Measurements from ENCODE around the gene CCDC85C. TPM values are rescaled to one million over a fixed set of nuclear protein-coding genes. Genes with fewer than 3 reads are reported as not detected.

CCDC85C gene
- total and polyA plus RNA-seq, 2 of the 8 experiments (the other 6 are each of a cell fraction or from before 2014, with no cell fraction given): 16.8 to 35.8 TPM

DNA sequence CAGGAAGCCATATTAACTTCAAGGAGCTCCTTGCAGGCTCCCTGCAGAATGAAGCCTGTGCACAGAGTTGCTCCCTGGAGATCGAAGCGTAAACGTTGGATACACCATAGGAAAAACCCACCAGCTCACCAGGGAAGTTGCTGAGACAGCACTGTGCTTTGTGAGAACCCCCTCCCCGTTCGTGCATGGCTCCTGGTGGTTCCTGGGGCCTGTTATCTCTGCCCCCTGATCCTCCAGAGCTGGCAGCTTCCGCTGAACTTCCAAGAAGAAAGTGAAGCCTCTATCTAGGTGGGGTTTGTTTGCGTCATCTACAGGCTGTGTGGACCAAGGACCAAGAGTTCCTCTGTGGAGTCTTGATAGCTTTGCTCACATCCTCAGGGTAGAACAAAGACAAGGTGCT, 2.4 kb upstream of the CCDC85C start (continued):
- no peak for TF ChIP-seq RAD21 (IDR thresholded peaks at IDR 0.05 in 1 of 2, conservative IDR thresholded peaks at IDR 0.05 in 1 of 2; ENCODE audit: low read depth in 2 of 2, low read length in 2 of 2)
- no peak for TF ChIP-seq BCL11A (IDR thresholded peaks at IDR 0.05; ENCODE audit: low read depth in 2 of 2, low read length in 2 of 2)

All from H1 (cell line).